Right atrium auricular region (tissue), 2 donors: ENCODE data around the gene EXT2. TPM values are rescaled to one million over a fixed set of nuclear protein-coding genes. Genes with fewer than 3 reads are reported as not detected.

ENCODE experiments used
- DNase-seq: peaks from one replicate; pipeline ENCODE4 v3.0.0-alpha.2; 2019; ENCODE audit warnings: low spot score
- H3K27ac ChIP-seq, 2 donors: fragments of 200-600 bp; sonication (generic); 1 replicate in 1 of 2; 2 replicates in 1 of 2; pipeline ENCODE4 v1.5.1; 2016 to 2019
- H3K27me3 ChIP-seq, 2 donors: fragments of 200-600 bp; sonication (generic); one replicate each; pipeline versions ENCODE4 v1.5.1 to v1.6.0; 2017 to 2019
- H3K36me3 ChIP-seq: fragments of 200-600 bp; sonication (generic); one replicate; pipeline ENCODE4 v1.5.1; 2016
- H3K4me1 ChIP-seq, 2 donors: fragments of 200-600 bp; sonication (generic); one replicate each; pipeline versions ENCODE4 v1.5.1 to v1.6.0; 2017 to 2019
- H3K4me3 ChIP-seq, 2 donors: fragments of 200-600 bp; sonication (generic); 1 replicate in 1 of 2; 2 replicates in 1 of 2; pipeline ENCODE4 v1.5.1; 2017 to 2019; ENCODE audit warnings: mild to moderate bottlenecking in 1 of 2, moderate library complexity in 1 of 2
- H3K9me3 ChIP-seq, 2 donors: fragments of 200-600 bp; sonication (generic); one replicate each; pipeline ENCODE4 v1.5.1; 2019
- total RNA-seq, 2 donors: library from RNA; depleted of rRNA; stranded (reverse); fragments of >200 nt; gene quantifications; one replicate each; pipeline ENCODE4 v1.1.0, GENCODE V29; 2016
- TF ChIP-seq, protein P1 (sequence below), 2 donors: fragments of 200-600 bp; sonication (generic); IDR thresholded peaks; one replicate each; pipeline ENCODE4 v1.5.1; 2019; ENCODE audit warnings: antibody characterized with exemption in 2 of 2

EXT2 gene
- total RNA-seq, 2 donors from 2014 or later: 37.2 to 45.2 TPM

- Histone ChIP-seq H3K9me3 (no peaks in the 10 kb centered on the region), H3K36me3 (peaks cover 12% of the 10 kb centered on the region), H3K4me1 (peaks cover 0 to 43% of the 10 kb centered on the region in 2 donors), H3K27ac (peak overlapping the region in 1 of 2 donors; percentile 31), H3K27me3 (no peaks in the 10 kb centered on the region), H3K4me3 (no peak overlapping the region)
- no peak for DNase-seq
- TF ChIP-seq, protein P1, sequence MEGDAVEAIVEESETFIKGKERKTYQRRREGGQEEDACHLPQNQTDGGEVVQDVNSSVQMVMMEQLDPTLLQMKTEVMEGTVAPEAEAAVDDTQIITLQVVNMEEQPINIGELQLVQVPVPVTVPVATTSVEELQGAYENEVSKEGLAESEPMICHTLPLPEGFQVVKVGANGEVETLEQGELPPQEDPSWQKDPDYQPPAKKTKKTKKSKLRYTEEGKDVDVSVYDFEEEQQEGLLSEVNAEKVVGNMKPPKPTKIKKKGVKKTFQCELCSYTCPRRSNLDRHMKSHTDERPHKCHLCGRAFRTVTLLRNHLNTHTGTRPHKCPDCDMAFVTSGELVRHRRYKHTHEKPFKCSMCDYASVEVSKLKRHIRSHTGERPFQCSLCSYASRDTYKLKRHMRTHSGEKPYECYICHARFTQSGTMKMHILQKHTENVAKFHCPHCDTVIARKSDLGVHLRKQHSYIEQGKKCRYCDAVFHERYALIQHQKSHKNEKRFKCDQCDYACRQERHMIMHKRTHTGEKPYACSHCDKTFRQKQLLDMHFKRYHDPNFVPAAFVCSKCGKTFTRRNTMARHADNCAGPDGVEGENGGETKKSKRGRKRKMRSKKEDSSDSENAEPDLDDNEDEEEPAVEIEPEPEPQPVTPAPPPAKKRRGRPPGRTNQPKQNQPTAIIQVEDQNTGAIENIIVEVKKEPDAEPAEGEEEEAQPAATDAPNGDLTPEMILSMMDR (IDR thresholded peaks at IDR 0.05): no peak
Observed at GRCh38 chr11:44243595-44244343, 148.3 kb downstream of the EXT2 start.

- DNase-seq: no peak
- Histone ChIP-seq H3K36me3 (peaks cover 16% of the 10 kb centered on the region), H3K27me3 (no peaks in the 10 kb centered on the region), H3K9me3 (no peaks in the 10 kb centered on the region), H3K27ac (peak overlapping the region in 1 of 2 donors; percentile 24), H3K4me3 (no peak overlapping the region), H3K4me1 (peaks cover 0 to 43% of the 10 kb centered on the region in 2 donors)
- TF ChIP-seq, protein P1 (IDR thresholded peaks at IDR 0.05): no peak
Observed at GRCh38 chr11:44244639-44245310, 149.3 kb downstream of the EXT2 start.

DNA sequence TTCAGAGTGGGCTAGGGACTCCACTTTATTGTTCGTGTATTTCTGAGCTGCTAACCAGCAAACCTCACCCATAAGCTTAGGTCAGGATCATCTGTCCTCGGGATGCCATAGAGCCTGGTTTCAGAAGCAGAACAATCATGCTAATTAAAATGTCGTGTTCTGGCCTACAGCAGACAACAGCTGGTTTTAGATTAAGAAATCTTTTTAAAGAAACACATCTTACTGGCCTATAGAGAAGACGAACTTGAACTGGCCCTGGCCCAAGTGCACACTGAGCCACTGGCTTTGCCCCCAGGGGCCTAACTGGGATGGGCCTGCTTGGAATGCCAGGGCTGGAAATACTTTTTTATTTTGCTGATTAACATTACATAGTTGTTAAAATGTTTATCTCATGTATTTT is 151.2 kb downstream of the EXT2 start:
- H3K4me3 ChIP-seq: no peak overlapping the region
- TF ChIP-seq, protein P1 (IDR thresholded peaks at IDR 0.05): no peak
- no peaks in the 10 kb centered on the region for H3K27me3 ChIP-seq
- peaks cover 10% of the 10 kb centered on the region for H3K36me3 ChIP-seq
- DNase-seq: no peak
- H3K27ac ChIP-seq: no peak overlapping the region
- peaks cover 0 to 41% of the 10 kb centered on the region in 2 donors for H3K4me1 ChIP-seq
- peaks cover 0 to under 1% of the 10 kb centered on the region in 2 donors for H3K9me3 ChIP-seq

DNA sequence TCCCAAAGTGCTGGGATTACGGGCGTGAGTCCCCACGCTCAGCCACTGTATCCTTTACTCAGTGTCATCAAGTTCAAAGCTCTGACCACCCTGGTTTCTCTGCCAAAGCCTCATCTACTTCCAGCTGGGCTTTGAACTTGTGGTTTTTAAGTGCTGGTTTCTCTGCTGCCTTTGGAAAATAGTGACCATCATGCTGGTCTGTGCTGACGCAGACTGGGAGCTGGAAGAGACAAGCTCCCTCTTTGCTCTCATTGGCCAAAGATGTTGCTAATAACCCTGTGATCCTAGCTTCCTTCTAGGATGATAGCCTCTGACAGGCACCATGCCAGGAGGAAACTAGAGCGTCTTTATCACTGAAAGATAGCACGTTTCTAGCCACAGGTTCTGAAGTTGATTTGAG is 152.0 kb downstream of the EXT2 start:
- Histone ChIP-seq H3K27ac (no peak overlapping the region), H3K36me3 (peaks cover 10% of the 10 kb centered on the region), H3K4me3 (no peak overlapping the region), H3K9me3 (peaks cover 0 to 8% of the 10 kb centered on the region in 2 donors), H3K27me3 (no peaks in the 10 kb centered on the region), H3K4me1 (peaks cover 0 to 34% of the 10 kb centered on the region in 2 donors)
- TF ChIP-seq, protein P1 (IDR thresholded peaks at IDR 0.05): no peak
- no peak for DNase-seq

- no peaks in the 10 kb centered on the region for H3K27me3 ChIP-seq
- H3K36me3 ChIP-seq: peaks cover 10% of the 10 kb centered on the region
- DNase-seq: no peak
- peaks cover 0 to 28% of the 10 kb centered on the region in 2 donors for H3K4me1 ChIP-seq
- H3K27ac ChIP-seq: no peak overlapping the region
- TF ChIP-seq, protein P1 (IDR thresholded peaks at IDR 0.05): no peak
- H3K9me3 ChIP-seq: peaks cover 0 to 14% of the 10 kb centered on the region in 2 donors
- H3K4me3 ChIP-seq: no peak overlapping the region
Observed at GRCh38 chr11:44248109-44248508, 152.6 kb downstream of the EXT2 start.
